OCI-LY7 (cell line): ENCODE measurements around the gene PUS7. TPM values are rescaled to one million over a fixed set of nuclear protein-coding genes. Genes with fewer than 3 reads are reported as not detected.
"Not testable (repeated sequence)": the region's sequence is repeated elsewhere in the genome, so short reads cannot be mapped to it uniquely, and the experiment has no call there.

Source experiments
- BruUV-seq: library from RNA; stranded (reverse); fragments of 400-500 nt; replicated peaks from 2 replicates; lab custom pipeline; 2021; lab: Mats Ljungman, UMichigan
- CTCF ChIA-PET: fragments of 300-600 bp; sonication (Branson Sonifier 250); formaldehyde crosslinking; loops from one replicate; lab custom pipeline; 2022; ENCODE audit warnings: antibody characterized with exemption; ENCODE audit not compliant: unreplicated experiment; lab: Charles Lee
- POLR2A ChIA-PET: fragments of 300-600 bp; sonication (Branson Sonifier 250); formaldehyde crosslinking; loops from one replicate; lab custom pipeline; 2022; ENCODE audit warnings: antibody characterized with exemption; lab: Charles Lee
- DNase-seq: peaks from one replicate; pipeline ENCODE4 v3.0.0-alpha.2; 2015; ENCODE audit warnings: low spot score
- H2AFZ ChIP-seq: fragments of 200-600 bp; sonication (generic), shearing (Covaris generic); 2 replicates; pipeline ENCODE4 v1.6.1; 2014; ENCODE audit warnings: mild to moderate bottlenecking, antibody characterized with exemption, low read length, moderate library complexity
- H3K27ac ChIP-seq: fragments of 200-600 bp; sonication (generic); 2 replicates; pipeline ENCODE4 v1.5.1; 2014; ENCODE audit warnings: mixed run types, low read depth, mild to moderate bottlenecking, moderate library complexity, low read length, inconsistent platforms; ENCODE audit not compliant: poor library complexity, severe bottlenecking
- H3K36me3 ChIP-seq: fragments of 200-600 bp; sonication (generic); 2 replicates; pipeline ENCODE4 v1.6.1; 2014; ENCODE audit warnings: mild to moderate bottlenecking, antibody characterized with exemption, low read length, moderate library complexity, mixed read lengths; ENCODE audit not compliant: insufficient read depth
- H3K4me1 ChIP-seq: fragments of 200-600 bp; sonication (generic); 2 replicates; pipeline ENCODE4 v1.5.1; 2014; ENCODE audit warnings: mild to moderate bottlenecking, low read length; ENCODE audit not compliant: insufficient read depth, poor library complexity, severe bottlenecking
- H3K4me2 ChIP-seq: fragments of 200-600 bp; sonication (generic); 2 replicates; pipeline ENCODE4 v1.6.1; 2014; ENCODE audit warnings: mild to moderate bottlenecking, low read length
- H3K4me3 ChIP-seq: fragments of 200-600 bp; sonication (generic); 2 replicates; pipeline ENCODE4 v1.5.1; 2014; ENCODE audit warnings: mild to moderate bottlenecking, low read depth, low read length; ENCODE audit not compliant: poor library complexity, severe bottlenecking
- H3K79me2 ChIP-seq: fragments of 200-600 bp; sonication (generic); 2 replicates; pipeline ENCODE4 v1.6.1; 2016; ENCODE audit warnings: low read depth, mild to moderate bottlenecking, low read length, moderate library complexity, mixed read lengths; ENCODE audit not compliant: insufficient read depth
- H3K9me2 ChIP-seq: fragments of 200-600 bp; sonication (generic); 2 replicates; pipeline ENCODE4 v1.6.1; 2016; ENCODE audit warnings: mild to moderate bottlenecking, low read length, mixed read lengths; ENCODE audit not compliant: insufficient read depth
- H3K9me3 ChIP-seq: fragments of 200-600 bp; sonication (generic); 2 replicates; pipeline ENCODE4 v1.6.1; 2014; ENCODE audit warnings: mild to moderate bottlenecking, mixed run types, low read length, mixed read lengths
- H4K20me1 ChIP-seq: fragments of 200-600 bp; sonication (generic); 2 replicates; pipeline ENCODE4 v1.6.1; 2014; ENCODE audit warnings: mild to moderate bottlenecking, antibody characterized with exemption, low read length, moderate library complexity, mixed read lengths; ENCODE audit not compliant: insufficient read depth
- CTCF ChIP-seq: fragments of 200-600 bp; sonication (generic); conservative IDR thresholded peaks from 2 replicates; pipeline ENCODE4 v1.5.1; 2014; ENCODE audit warnings: mild to moderate bottlenecking, antibody characterized with exemption, low read length, moderate library complexity, mixed read lengths
- EZH2phosphoT487 ChIP-seq: fragments of 200-600 bp; sonication (generic); IDR thresholded peaks from 2 replicates; pipeline ENCODE4 v1.6.1; 2018; ENCODE audit warnings: low read depth, borderline replicate concordance, mild to moderate bottlenecking, mixed run types, antibody characterized with exemption, low read length, moderate library complexity, mixed read lengths
- intact Hi-C: fragments of 100-400 bp; cut with micrococcal nuclease; formaldehyde crosslinking; loops from one replicate; pipeline ENCODE4 v1.10.0; 2022; ENCODE audit not compliant: unreplicated experiment
- total RNA-seq, 2 experiments: library from RNA; depleted of rRNA in 1 of 2; stranded (reverse); fragments of >200 nt in 1 of 2; shearing (Covaris generic) in 1 of 2; gene quantifications; 2 replicates each; pipeline ENCODE4 v1.2.3, GENCODE V29; 2014 to 2022

PUS7 gene
- total RNA-seq, 2 experiments from 2014 or later = 13.7 to 19.2 TPM

GRCh38 chr7:105439174-105439893 is 82.7 kb downstream of the PUS7 start:
- H3K4me3 ChIP-seq = no peak overlapping the region
- no peak overlapping the region for H3K4me2 ChIP-seq
- TF ChIP-seq EZH2phosphoT487 = no peak
- TF ChIP-seq CTCF = no peak
- H4K20me1 ChIP-seq = no peaks in the 10 kb centered on the region
- intact Hi-C loops = no loop called here
- BruUV-seq = no TSS peak
- no peaks in the 10 kb centered on the region for H3K9me3 ChIP-seq
- ChIA-PET POLR2A (interaction anchor here (0.7 kb wide), 1 partner anchor 13 kb away, joined by 3 read pairs; no protein-coding TSS in a partner anchor), CTCF (no interaction called here)
- no peaks in the 10 kb centered on the region for H3K79me2 ChIP-seq
- H3K27ac ChIP-seq = no peak overlapping the region
- H3K36me3 ChIP-seq = no peaks in the 10 kb centered on the region
- no peak for DNase-seq
- H2AFZ ChIP-seq = no peak overlapping the region; the same call in 1 of the 2 replicates
- H3K4me1 ChIP-seq = no peaks in the 10 kb centered on the region
- H3K9me2 ChIP-seq = no peaks in the 10 kb centered on the region

- DNase-seq = no peak
- Histone ChIP-seq H2AFZ (no peak overlapping the region; the same call in 1 of the 2 replicates), H3K4me3 (no peak overlapping the region), H3K9me3 (no peaks in the 10 kb centered on the region), H3K36me3 (no peaks in the 10 kb centered on the region), H3K79me2 (no peaks in the 10 kb centered on the region), H3K27ac (no peak overlapping the region), H4K20me1 (no peaks in the 10 kb centered on the region), H3K9me2 (no peaks in the 10 kb centered on the region), H3K4me1 (no peaks in the 10 kb centered on the region), H3K4me2 (no peak overlapping the region)
- POLR2A ChIA-PET = interaction anchor here (0.7 kb wide), 2 partner anchors 13 to 1160 kb away, joined by 3 to 5 read pairs; no protein-coding TSS in a partner anchor
- CTCF ChIA-PET = no interaction called here
- no peak for TF ChIP-seq EZH2phosphoT487
- TF ChIP-seq CTCF = no peak
- intact Hi-C loops = no loop called here
- no TSS peak for BruUV-seq
Observed at GRCh38 chr7:105438847-105439173, 83.3 kb downstream of the PUS7 start.

GRCh38 chr7:105438254-105438653 is 83.8 kb downstream of the PUS7 start:
- no peak for DNase-seq
- Histone ChIP-seq H3K36me3 (no peaks in the 10 kb centered on the region), H3K9me2 (no peaks in the 10 kb centered on the region), H3K27ac (no peak overlapping the region), H3K9me3 (no peaks in the 10 kb centered on the region), H3K79me2 (no peaks in the 10 kb centered on the region), H3K4me1 (no peaks in the 10 kb centered on the region), H3K4me3 (no peak overlapping the region), H2AFZ (no peak overlapping the region), H4K20me1 (no peaks in the 10 kb centered on the region), H3K4me2 (no peak overlapping the region)
- POLR2A ChIA-PET = interaction anchor here (0.7 kb wide), 1 partner anchor 1161 kb away, joined by 5 read pairs; no protein-coding TSS in a partner anchor
- TF ChIP-seq CTCF (no peak), EZH2phosphoT487 (no peak)
- intact Hi-C loops = no loop called here
- CTCF ChIA-PET = no interaction called here
- no TSS peak for BruUV-seq

GRCh38 chr7:105437356-105437755 is 84.7 kb downstream of the PUS7 start:
- H2AFZ ChIP-seq = not testable (repeated sequence)
- POLR2A ChIA-PET = interaction anchor here (0.6 to 0.7 kb wide), 2 partner anchors 24 to 39 kb away, joined by 3 to 5 read pairs; no protein-coding TSS in a partner anchor

More at GRCh38 chr7:105437356-105437755, 84.7 kb downstream of the PUS7 start:
- H3K9me3 ChIP-seq, CTCF ChIA-PET, BruUV-seq, intact Hi-C loops, H3K4me1 ChIP-seq, H3K9me2 ChIP-seq, H3K4me3 ChIP-seq, H3K36me3 ChIP-seq, H3K79me2 ChIP-seq, H3K4me2 ChIP-seq, DNase-seq, H3K27ac ChIP-seq, H4K20me1 ChIP-seq: not testable (repeated sequence)
